GM12891 (cell line): ENCODE data around the gene TCERG1L. TPM values are rescaled to one million over a fixed set of nuclear protein-coding genes. Genes with fewer than 3 reads are reported as not detected.
A peak's percentile ranks its signal among the peaks of the same experiment; 100 is the strongest.

Experiments used
- DNase-seq: peaks from one replicate; pipeline ENCODE4 v3.0.0; 2011; ENCODE audit warnings: low spot score; ENCODE audit not compliant: insufficient read length
- FAIRE-seq: peaks from 2 replicates; lab custom pipeline; 2011; peaks lifted over from hg19 to GRCh38; lab: Jason Lieb, UNC
- PAX5 ChIP-seq: IDR thresholded peaks from 2 replicates; pipeline ENCODE4 v1.6.1; 2011; ENCODE audit warnings: low read length, moderate library complexity, mild to moderate bottlenecking; ENCODE audit not compliant: insufficient read depth, severe bottlenecking
- POLR2A ChIP-seq: IDR thresholded peaks from 2 replicates; pipeline ENCODE4 v1.6.1; 2011; ENCODE audit warnings: low read depth, low read length, control low read depth
- POLR2AphosphoS5 ChIP-seq: IDR thresholded peaks from 2 replicates; pipeline ENCODE4 v1.6.1; 2011; ENCODE audit warnings: low read depth, low read length, control low read depth
- POU2F2 ChIP-seq: IDR thresholded peaks from 2 replicates; pipeline ENCODE4 v1.6.1; 2011; ENCODE audit warnings: low read depth, mild to moderate bottlenecking, control low read depth, low read length, moderate library complexity
- SPI1 ChIP-seq: IDR thresholded peaks from 2 replicates; pipeline ENCODE4 v1.6.1; 2011; ENCODE audit warnings: low read depth, low read length, control low read depth
- TAF1 ChIP-seq: IDR thresholded peaks from 2 replicates; pipeline ENCODE4 v1.6.1; 2011; ENCODE audit warnings: low read depth, low read length, control low read depth
- polyA plus RNA-seq: library from polyadenylated mRNA; unstranded; fragments of >200 nt; gene quantifications from one replicate; pipeline ENCODE4 v1.2.1, GENCODE V29; 2012; ENCODE audit warnings: low read depth, missing spikeins, inconsistent platforms; ENCODE audit not compliant: missing spikeins

TCERG1L gene
- polyA plus RNA-seq: 0.12 TPM

GRCh38 chr10:131311661-131312477 lies at the start of gene TCERG1L:
TSS of gene TCERG1L (minus strand) at chr10:131311721. CDS start at chr10:131311635, 86 bp downstream.
- DNase-seq: peak; percentile 21
- FAIRE-seq: no peak

GRCh38 chr10:131358741-131359442 lies 47.4 kb upstream of the TCERG1L start:
- DNase-seq (no peak), FAIRE-seq (no peak)
- TF ChIP-seq POU2F2: no peak
- TF ChIP-seq PAX5: no peak
- no peak for TF ChIP-seq TAF1
- TF ChIP-seq POLR2AphosphoS5: no peak
- no peak for TF ChIP-seq POLR2A
- no peak for TF ChIP-seq SPI1

More at GRCh38 chr10:131311661-131312477, at the start of gene TCERG1L:
- TF ChIP-seq SPI1: no peak
- TF ChIP-seq PAX5: no peak

GRCh38 chr10:131356442-131356841 lies 44.9 kb upstream of the TCERG1L start:
- TF ChIP-seq POLR2A (no peak), POLR2AphosphoS5 (no peak), PAX5 (no peak), SPI1 (no peak), TAF1 (no peak), POU2F2 (no peak)
- no peak for DNase-seq

DNA sequence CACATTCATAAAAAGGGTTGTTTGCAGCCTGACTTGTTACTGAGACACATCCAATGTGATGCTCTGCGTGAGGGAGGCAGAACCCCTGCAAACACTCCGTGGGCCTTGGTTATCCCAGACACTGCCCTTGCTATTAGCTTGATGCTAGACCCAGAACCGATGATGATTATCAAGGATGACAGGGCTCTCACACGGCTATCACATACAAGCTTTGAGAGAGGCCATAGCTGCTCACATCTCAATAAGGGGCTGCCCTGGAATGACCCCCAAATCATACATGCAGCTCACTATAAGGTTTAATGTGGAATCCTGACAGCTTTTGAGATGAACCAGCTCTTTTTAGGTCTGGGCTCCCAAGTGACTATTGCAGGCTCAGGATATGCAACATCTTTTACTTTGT lies 44.4 kb upstream of the TCERG1L start:
- FAIRE-seq (no peak), DNase-seq (no peak)

More at GRCh38 chr10:131356442-131356841, 44.9 kb upstream of the TCERG1L start:
- no peak for FAIRE-seq

GRCh38 chr10:131355056-131355455 lies 43.5 kb upstream of the TCERG1L start:
- FAIRE-seq (no peak), DNase-seq (no peak)
- TF ChIP-seq POLR2A (no peak), POU2F2 (no peak), SPI1 (no peak), TAF1 (no peak), POLR2AphosphoS5 (no peak), PAX5 (no peak)

More for the DNA sequence above, 44.4 kb upstream of the TCERG1L start:
- no peak for TF ChIP-seq PAX5
- TF ChIP-seq POU2F2: no peak
- no peak for TF ChIP-seq POLR2AphosphoS5
- TF ChIP-seq SPI1: no peak
- TF ChIP-seq TAF1: no peak
- no peak for TF ChIP-seq POLR2A

DNA sequence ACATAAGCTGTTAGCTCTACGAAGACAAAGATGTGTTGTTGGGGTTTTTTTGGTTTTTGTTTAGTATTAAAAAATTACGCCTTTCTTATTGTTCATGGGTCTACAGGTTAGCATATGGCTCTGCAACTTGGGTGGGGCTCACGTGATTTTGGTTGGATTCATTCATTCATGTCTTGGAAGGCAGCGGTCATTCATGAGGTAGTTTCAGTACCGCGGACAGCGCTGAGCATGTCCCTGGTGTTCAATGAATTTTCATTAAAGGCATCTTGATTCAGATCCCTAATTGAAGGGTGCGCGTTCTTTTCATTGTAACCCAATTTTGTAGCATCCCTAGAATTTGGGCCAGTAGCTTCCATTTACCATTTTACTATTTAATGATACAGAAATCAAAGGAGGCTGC lies 42.9 kb upstream of the TCERG1L start:
- no peak for FAIRE-seq
- no peak for TF ChIP-seq POLR2A
- TF ChIP-seq TAF1: no peak
- TF ChIP-seq POLR2AphosphoS5: no peak
- no peak for TF ChIP-seq POU2F2
- no peak for TF ChIP-seq PAX5
- TF ChIP-seq SPI1: no peak
- DNase-seq: no peak

DNA sequence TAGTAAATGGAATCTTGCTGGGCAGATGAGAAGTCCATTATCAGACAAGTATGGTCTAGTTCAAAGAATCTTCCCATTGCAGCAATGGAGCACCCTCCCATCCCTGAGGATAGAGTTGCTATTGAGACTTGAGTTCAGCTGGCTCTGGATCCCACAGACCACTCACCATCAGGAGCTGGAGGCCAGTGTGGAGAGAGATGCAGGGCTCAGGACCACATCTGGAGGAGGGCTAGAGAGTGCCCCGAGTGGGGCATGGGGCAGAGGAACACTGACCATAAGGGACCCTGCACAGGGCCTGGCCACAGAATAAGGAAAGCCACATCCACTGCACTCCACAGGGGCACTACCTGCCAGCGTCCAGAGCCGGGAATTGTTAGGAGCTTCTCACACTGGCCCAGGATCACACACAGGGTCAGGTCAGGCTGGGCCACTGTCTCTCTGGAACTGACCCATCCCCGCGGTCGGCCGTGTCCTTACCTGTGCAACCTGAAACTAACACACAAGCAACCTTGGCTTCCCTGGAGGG lies 41.3 kb upstream of the TCERG1L start:
- FAIRE-seq (no peak), DNase-seq (no peak)
- no peak for TF ChIP-seq POLR2A
- no peak for TF ChIP-seq POU2F2
- no peak for TF ChIP-seq TAF1
- TF ChIP-seq SPI1: no peak

DNA sequence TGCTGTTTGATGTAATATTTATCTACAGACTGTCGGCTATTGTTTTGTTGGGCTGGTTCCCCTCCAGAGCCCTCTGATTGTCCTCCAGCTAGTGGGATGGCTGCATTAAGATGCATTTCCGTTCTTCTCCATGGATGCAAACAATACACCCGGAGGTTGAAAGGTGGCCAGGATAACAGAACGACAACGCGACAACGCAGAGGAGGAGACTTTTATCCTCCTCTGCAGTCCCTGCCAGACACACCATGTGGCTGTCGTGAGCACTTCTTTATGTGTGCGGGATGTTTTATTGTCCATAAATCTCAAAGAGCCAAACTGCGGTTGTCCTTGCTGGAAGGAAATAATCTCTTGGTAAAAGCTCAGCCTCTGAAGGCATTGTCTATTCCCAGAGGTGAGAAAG lies 39.1 kb upstream of the TCERG1L start:
- FAIRE-seq (no peak), DNase-seq (no peak)
- TF ChIP-seq POLR2A: no peak
- TF ChIP-seq PAX5: no peak
- TF ChIP-seq POLR2AphosphoS5: no peak
- no peak for TF ChIP-seq TAF1
- no peak for TF ChIP-seq SPI1
- no peak for TF ChIP-seq POU2F2

DNA sequence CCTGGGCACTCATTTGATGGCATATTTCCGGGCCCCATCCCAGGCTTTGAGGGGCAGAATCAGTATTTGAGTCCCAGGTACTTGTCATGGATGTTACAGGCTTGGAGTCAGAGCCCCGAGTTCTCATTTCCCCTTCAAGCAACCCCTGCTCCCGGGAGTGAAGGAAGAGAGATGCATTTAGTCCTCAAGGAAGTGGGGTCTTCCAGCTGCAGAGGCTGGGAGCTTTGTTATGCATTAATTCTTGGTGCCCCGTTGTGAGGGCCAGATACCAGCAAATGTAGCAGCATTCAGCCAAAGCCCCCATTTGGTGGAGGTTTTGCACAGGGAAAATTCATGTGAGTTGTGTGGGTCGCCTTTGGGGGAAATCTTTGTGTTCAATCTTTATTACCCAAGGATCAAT lies 38.7 kb upstream of the TCERG1L start:
- TF ChIP-seq POLR2AphosphoS5 (no peak), PAX5 (no peak), TAF1 (no peak), POLR2A (no peak), SPI1 (no peak), POU2F2 (no peak)
- no peak for DNase-seq
- no peak for FAIRE-seq

DNA sequence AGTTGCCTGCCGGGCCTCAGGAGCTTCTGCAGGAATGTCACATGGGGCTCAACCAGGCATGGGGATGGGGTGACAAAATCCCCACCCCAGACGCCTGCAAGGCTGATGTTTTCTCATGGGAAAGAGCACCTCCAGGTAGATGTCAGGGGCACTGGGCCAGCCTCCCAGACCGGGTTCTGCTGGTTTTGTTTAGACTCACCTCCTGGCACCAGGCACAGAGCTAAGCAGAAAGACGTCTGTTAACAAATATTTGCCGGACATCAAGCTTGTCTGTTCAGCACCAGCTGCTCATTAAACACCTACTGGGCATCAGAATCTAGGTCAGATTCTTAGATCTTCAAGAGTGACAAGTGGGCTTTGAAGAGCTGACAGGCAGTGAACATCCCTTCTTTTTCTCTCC lies 34.9 kb upstream of the TCERG1L start:
- DNase-seq (no peak), FAIRE-seq (no peak)
- TF ChIP-seq PAX5: no peak
- no peak for TF ChIP-seq POLR2A
- no peak for TF ChIP-seq POU2F2
- no peak for TF ChIP-seq TAF1
- TF ChIP-seq SPI1: no peak
- no peak for TF ChIP-seq POLR2AphosphoS5
